ENCODE results near the gene FARP1. TPM values are rescaled to one million over a fixed set of nuclear protein-coding genes. Genes with fewer than 3 reads are reported as not detected.

FARP1 gene
- polyA plus RNA-seq, 4 donors: 222 to 270 (median 241) TPM

DNA sequence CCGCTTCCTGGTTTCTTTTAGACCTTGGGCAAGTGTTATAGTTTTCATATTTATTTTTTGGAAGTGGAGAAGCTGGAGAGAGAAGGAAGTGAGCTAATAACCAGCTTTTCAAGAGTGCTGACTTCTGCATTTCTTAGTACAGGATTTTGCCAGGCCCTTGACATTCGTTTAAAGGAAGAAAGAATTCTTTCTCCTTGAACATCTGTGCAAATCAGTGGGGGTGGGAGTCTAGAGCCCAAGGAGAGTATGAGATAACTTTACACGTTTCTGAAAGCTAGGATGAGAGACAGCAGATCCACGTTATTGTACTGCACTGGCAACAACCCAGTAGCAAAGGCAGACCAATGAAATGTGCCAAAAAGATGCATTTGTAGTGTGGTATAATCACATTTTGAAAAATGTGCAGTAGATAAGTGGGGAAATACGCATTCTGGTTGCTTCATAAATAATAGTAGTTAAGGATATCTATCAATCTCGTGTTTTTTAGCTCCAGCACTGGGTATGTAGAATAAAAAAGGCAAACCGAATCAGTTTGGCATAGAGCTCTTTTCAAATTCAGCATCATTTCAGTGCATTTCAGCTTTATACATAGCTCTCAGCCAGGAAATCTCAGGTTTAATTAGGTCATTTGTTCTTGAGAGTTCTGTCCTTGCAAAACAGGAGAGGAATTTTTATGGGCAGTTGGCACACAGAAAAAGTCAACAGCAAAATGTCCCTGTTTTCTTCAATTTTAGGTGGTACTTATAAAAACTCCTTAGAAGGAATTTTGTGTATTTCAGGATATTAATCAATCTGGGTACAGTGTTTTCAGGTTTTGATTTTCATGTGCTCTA, 29.9 kb downstream of the FARP1 start:
- DNase-seq (ENCODE audit: low read depth in 4 of 4, low spot score in 2 of 4): no peak

DNA sequence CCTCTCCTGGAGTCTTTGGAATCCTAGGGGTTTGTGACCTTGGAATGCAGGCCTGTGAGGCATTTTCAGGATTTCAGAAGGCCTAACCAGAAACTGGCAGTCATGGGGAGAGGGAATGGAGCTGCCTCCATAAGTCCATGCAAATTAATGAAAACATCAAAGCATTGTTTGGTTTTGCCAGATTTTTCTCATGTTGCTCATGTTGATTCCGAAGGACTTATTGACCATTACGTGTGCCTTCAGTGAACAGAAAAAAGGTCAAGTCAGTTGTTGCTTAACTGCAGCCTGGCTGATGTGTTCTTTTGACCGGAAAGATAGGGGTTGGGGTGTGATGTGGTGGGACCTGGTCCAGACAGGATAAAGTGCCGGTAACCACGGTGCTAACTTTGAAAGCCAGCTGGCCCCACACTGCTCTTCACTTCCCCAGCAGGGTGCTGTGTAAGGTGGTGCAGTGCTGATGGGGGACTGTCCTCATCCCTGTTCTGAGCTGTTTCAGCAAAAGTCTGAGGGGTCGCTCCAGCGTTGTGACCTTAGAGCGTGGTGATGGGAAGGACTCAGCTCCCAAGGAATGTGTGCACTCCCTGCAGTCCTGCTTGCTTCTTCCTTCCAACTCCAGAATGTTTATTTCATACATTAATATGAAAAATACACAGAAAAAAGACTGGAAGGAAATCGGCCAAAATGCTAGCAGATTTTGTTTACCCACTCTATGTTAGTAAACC, 30.7 kb downstream of the FARP1 start:
- DNase-seq (ENCODE audit: low read depth in 4 of 4, low spot score in 2 of 4): no peak

DNA sequence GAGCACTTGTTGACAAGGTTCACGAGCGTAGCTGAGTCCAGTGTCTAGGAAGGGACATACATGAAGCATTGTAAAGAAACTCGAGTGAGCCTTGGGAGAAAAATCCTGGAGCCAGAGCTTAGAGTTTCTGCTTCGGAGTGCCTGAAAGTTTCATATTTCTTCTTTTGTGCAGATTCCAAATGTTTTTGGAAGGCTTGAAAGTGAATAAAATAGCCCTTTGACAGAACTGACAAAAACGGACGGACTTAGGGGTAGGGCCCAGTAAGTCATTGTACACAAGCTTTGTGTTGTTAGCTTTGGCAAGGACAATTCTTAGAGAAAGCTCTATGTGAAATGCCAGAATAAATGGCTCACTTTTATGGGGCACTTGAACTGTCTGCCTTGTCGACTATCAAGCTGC, 31.4 kb downstream of the FARP1 start:
- DNase-seq (ENCODE audit: low read depth in 4 of 4, low spot score in 2 of 4): no peak

GRCh38 chr13:98175043-98175442, 32.1 kb downstream of the FARP1 start:
- DNase-seq (ENCODE audit: low read depth in 4 of 4, low spot score in 2 of 4): no peak

DNA sequence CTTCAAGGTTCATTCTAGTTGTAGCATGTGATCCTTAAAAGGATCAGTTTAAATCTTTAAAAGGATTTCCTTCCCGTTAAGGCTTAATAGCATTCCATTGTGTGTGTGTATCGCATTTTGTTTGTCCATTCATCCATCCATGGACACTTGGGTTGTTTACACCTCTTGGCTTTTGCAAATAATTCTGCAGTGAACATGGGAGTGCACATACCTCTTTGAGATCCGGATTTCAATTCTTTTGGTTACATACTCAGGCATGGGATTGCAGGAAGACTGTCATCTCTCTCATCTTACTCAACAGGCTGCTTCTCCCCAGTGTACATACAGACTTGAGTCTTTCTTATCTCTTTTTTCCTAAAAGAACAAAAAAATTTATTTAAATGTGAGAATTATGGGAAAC, 32.9 kb downstream of the FARP1 start:
- DNase-seq (ENCODE audit: low read depth in 4 of 4, low spot score in 2 of 4): no peak

- DNase-seq (ENCODE audit: low read depth in 4 of 4, low spot score in 2 of 4): no peak
Observed at GRCh38 chr13:98176777-98177608, 34.1 kb downstream of the FARP1 start, which contains the start of gene RNF113B. RNF113B (minus strand) TSS chr13:98177269; CDS start chr13:98177236, 33 bp downstream.

DNA sequence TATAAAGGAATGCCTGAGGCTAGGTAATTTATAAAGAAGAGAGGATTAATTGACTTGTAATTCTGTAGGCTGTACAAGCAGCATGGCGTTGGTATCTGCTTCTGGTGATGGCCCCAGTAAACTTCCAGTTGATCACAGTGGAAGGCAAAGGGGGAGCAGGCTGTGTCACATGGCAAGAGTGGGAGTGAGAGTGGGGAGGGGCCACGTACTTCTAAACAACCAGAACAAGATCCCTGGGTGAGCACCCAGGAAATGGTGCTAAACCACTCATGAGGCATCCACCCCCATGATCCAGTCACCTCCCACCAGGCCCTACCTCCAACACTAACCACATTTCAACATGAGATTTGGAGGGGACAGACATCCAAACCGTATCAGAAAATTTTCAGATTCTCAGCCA, 37.2 kb downstream of the FARP1 start:
- no peak for DNase-seq (ENCODE audit: low read depth in 4 of 4, low spot score in 2 of 4)

GRCh38 chr13:98181111-98181815, 38.4 kb downstream of the FARP1 start:
- no peak for DNase-seq (ENCODE audit: low read depth in 4 of 4, low spot score in 2 of 4)

DNA sequence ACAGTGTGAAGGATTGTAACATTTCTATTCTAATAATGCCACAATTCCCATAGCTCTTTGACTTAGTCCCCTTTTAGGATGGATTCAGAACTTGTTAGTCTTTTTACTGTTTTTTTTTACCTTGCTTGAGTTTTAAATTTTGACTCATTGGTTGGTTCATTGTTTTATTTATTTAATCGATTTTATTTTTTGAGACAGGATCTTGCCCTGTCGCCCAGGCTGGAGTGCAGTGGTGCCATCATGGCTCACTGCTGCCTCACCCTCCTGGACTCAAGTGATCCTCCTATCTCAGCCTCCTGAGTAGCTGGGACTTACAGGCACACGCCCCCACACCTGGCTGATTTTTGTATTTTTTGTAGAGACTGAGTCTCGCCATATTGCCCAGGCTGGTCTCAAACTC, 39.3 kb downstream of the FARP1 start:
- no peak for DNase-seq (ENCODE audit: low read depth in 4 of 4, low spot score in 2 of 4)

GRCh38 chr13:98182589-98182988, 39.7 kb downstream of the FARP1 start:
- no peak for DNase-seq (ENCODE audit: low read depth in 4 of 4, low spot score in 2 of 4)

GRCh38 chr13:98184792-98185191, 41.9 kb downstream of the FARP1 start:
- no peak for DNase-seq (ENCODE audit: low read depth in 4 of 4, low spot score in 2 of 4)

- DNase-seq (ENCODE audit: low read depth in 4 of 4, low spot score in 2 of 4): no peak
Observed at GRCh38 chr13:98187155-98187964, 44.5 kb downstream of the FARP1 start.

GRCh38 chr13:98187965-98188261, 45.0 kb downstream of the FARP1 start:
- no peak for DNase-seq (ENCODE audit: low read depth in 4 of 4, low spot score in 2 of 4)

GRCh38 chr13:98188544-98189166, 45.8 kb downstream of the FARP1 start:
- DNase-seq (ENCODE audit: low read depth in 4 of 4, low spot score in 2 of 4): no peak

DNA sequence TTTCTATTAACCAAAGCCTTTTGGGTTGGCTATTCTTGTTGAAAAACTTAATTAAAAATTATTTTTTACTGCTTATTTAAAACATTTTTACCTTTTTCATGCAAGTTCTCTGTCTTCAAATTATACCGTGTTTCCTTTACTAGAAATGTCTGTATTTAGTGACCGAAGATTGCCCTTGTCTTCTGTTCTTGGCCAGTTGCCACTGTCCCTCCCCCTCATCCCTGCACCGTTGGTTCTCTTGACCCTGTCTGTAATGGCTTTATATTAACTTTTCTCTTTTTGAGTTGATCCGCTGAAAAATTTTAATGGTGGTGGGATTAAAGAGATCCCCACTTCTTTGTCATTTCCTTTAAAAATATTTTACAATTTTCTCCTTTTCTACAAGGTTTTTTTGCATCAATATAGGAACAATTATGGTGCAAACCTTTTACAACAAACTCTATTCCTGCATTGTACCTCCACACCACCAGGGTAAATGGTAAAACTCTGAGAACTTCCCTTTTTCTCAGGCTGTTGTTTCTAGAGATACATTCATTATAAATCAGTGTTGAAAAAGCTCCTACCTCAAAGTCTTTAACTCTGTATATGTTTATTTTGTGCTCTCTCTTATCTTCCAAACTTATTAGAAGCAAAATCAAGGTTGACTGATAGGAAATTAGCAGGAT, 47.1 kb downstream of the FARP1 start:
- DNase-seq (ENCODE audit: low read depth in 4 of 4, low spot score in 2 of 4): no peak

DNA sequence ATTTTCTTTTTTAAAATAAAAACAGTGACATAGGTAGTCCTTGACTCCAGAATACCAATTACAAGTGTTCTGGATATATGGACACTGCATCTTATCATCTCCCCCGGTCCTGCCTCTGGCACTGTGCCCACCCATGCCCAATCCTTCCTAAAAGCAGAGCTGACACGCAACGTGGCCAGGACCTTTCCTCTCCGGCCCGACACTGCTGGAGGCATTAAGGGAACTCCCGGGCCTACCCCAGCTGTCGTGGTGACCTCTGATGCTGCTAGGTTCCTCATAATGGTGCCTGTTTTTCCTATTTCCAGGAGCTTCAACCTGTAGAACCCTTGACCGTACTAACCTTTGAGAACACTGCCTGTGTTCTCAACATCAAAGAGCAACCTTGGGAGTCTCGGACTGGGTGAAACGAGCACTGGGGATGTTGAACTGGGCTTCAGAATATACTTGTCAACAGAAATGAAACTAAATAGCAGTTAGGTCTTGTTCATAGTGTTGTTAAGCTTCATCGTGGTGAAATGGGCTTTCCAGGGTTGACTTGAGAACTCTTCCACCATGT, 48.1 kb downstream of the FARP1 start:
- DNase-seq (ENCODE audit: low read depth in 4 of 4, low spot score in 2 of 4): no peak

GRCh38 chr13:98192008-98192407, 49.1 kb downstream of the FARP1 start:
- DNase-seq (ENCODE audit: low read depth in 4 of 4, low spot score in 2 of 4): no peak

GRCh38 chr13:98195054-98195791, 52.3 kb downstream of the FARP1 start:
- no peak for DNase-seq (ENCODE audit: low read depth in 4 of 4, low spot score in 2 of 4)
